ENCODE data around the gene STXBP1.

Gene STXBP1

GRCh38 chr9:127705577-127706379 is 93.7 kb downstream of the STXBP1 start:
- FAIRE-seq (no peak), DNase-seq (ENCODE audit: insufficient read length) (no peak)
- TF ChIP-seq TAF1 (IDR thresholded peaks at IDR 0.05; ENCODE audit: borderline replicate concordance, low read depth, low read length) (no peak), POLR2A (IDR thresholded peaks at IDR 0.05; ENCODE audit: low read depth, low read length) (no peak), POLR2AphosphoS5 (IDR thresholded peaks at IDR 0.05; ENCODE audit: low read depth, low read length) (no peak)

- FAIRE-seq (no peak), DNase-seq (ENCODE audit: insufficient read length) (no peak)
- no peak for TF ChIP-seq POLR2AphosphoS5 (IDR thresholded peaks at IDR 0.05; ENCODE audit: low read depth, low read length)
- no peak for TF ChIP-seq TAF1 (IDR thresholded peaks at IDR 0.05; ENCODE audit: borderline replicate concordance, low read depth, low read length)
- TF ChIP-seq POLR2A (IDR thresholded peaks at IDR 0.05; ENCODE audit: low read depth, low read length), result no peak
These were observed 94.8 kb downstream of the STXBP1 start, which contains the start of gene CFAP157 for GRCh38 chr9:127706836-127707241. Gene CFAP157 (plus strand): TSS chr9:127706988. CDS start chr9:127707032, 44 bp downstream.

GRCh38 chr9:127707766-127708165 is 95.7 kb downstream of the STXBP1 start:
- TF ChIP-seq TAF1 (IDR thresholded peaks at IDR 0.05; ENCODE audit: borderline replicate concordance, low read depth, low read length) (no peak), POLR2A (IDR thresholded peaks at IDR 0.05; ENCODE audit: low read depth, low read length) (no peak), POLR2AphosphoS5 (IDR thresholded peaks at IDR 0.05; ENCODE audit: low read depth, low read length) (no peak)
- no peak for DNase-seq (ENCODE audit: insufficient read length)
- peak; percentile 67 for FAIRE-seq

- FAIRE-seq (no peak), DNase-seq (ENCODE audit: insufficient read length) (no peak)
- TF ChIP-seq POLR2AphosphoS5 (IDR thresholded peaks at IDR 0.05; ENCODE audit: low read depth, low read length) (no peak), TAF1 (IDR thresholded peaks at IDR 0.05; ENCODE audit: borderline replicate concordance, low read depth, low read length) (no peak), POLR2A (IDR thresholded peaks at IDR 0.05; ENCODE audit: low read depth, low read length) (no peak)
These were observed 97.0 kb downstream of the STXBP1 start for GRCh38 chr9:127708952-127709587.

- TF ChIP-seq POLR2AphosphoS5 (IDR thresholded peaks at IDR 0.05; ENCODE audit: low read depth, low read length) (no peak), POLR2A (IDR thresholded peaks at IDR 0.05; ENCODE audit: low read depth, low read length) (no peak), TAF1 (IDR thresholded peaks at IDR 0.05; ENCODE audit: borderline replicate concordance, low read depth, low read length) (no peak)
- DNase-seq (ENCODE audit: insufficient read length) (no peak), FAIRE-seq (no peak)
These were observed 98.2 kb downstream of the STXBP1 start for GRCh38 chr9:127710204-127710783.

- DNase-seq (ENCODE audit: insufficient read length) (no peak), FAIRE-seq (no peak)
- TF ChIP-seq TAF1 (IDR thresholded peaks at IDR 0.05; ENCODE audit: borderline replicate concordance, low read depth, low read length) (no peak), POLR2AphosphoS5 (IDR thresholded peaks at IDR 0.05; ENCODE audit: low read depth, low read length) (no peak), POLR2A (IDR thresholded peaks at IDR 0.05; ENCODE audit: low read depth, low read length) (no peak)
These were observed 99.2 kb downstream of the STXBP1 start for GRCh38 chr9:127711226-127711701.

- no peak for TF ChIP-seq TAF1 (IDR thresholded peaks at IDR 0.05; ENCODE audit: borderline replicate concordance, low read depth, low read length)
- no peak for TF ChIP-seq POLR2AphosphoS5 (IDR thresholded peaks at IDR 0.05; ENCODE audit: low read depth, low read length)
- no peak for TF ChIP-seq POLR2A (IDR thresholded peaks at IDR 0.05; ENCODE audit: low read depth, low read length)
- DNase-seq (ENCODE audit: insufficient read length) (no peak), FAIRE-seq (no peak)
These were observed 99.8 kb downstream of the STXBP1 start for GRCh38 chr9:127711831-127712274.

- DNase-seq (ENCODE audit: insufficient read length), result no peak
- TF ChIP-seq POLR2A (IDR thresholded peaks at IDR 0.05; ENCODE audit: low read depth, low read length) (no peak), POLR2AphosphoS5 (IDR thresholded peaks at IDR 0.05; ENCODE audit: low read depth, low read length) (no peak), TAF1 (IDR thresholded peaks at IDR 0.05; ENCODE audit: borderline replicate concordance, low read depth, low read length) (no peak)
- FAIRE-seq, result no peak
These were observed 100.3 kb downstream of the STXBP1 start for GRCh38 chr9:127712371-127712770.

- TF ChIP-seq TAF1 (IDR thresholded peaks at IDR 0.05; ENCODE audit: borderline replicate concordance, low read depth, low read length) (no peak), POLR2A (IDR thresholded peaks at IDR 0.05; ENCODE audit: low read depth, low read length) (no peak), POLR2AphosphoS5 (IDR thresholded peaks at IDR 0.05; ENCODE audit: low read depth, low read length) (no peak)
- no peak for DNase-seq (ENCODE audit: insufficient read length)
- no peak for FAIRE-seq
These were observed 100.8 kb downstream of the STXBP1 start for GRCh38 chr9:127712867-127713266.

- no peak for DNase-seq (ENCODE audit: insufficient read length)
- no peak for TF ChIP-seq TAF1 (IDR thresholded peaks at IDR 0.05; ENCODE audit: borderline replicate concordance, low read depth, low read length)
- TF ChIP-seq POLR2AphosphoS5 (IDR thresholded peaks at IDR 0.05; ENCODE audit: low read depth, low read length), result no peak
- no peak for TF ChIP-seq POLR2A (IDR thresholded peaks at IDR 0.05; ENCODE audit: low read depth, low read length)
- FAIRE-seq, result no peak
These were observed 102.1 kb downstream of the STXBP1 start for GRCh38 chr9:127714020-127714750.
